DMS79 treated with DMSO at 0.1 percent for 48 hours (cell line): ENCODE results near the gene FZD7.

Experiments used
- DNase-seq: peaks from one replicate; lab custom pipeline; 2025; lab: John Stamatoyannopoulos, UW

The FZD7 gene

GRCh38 chr2:202067589-202067988, 33.9 kb downstream of the FZD7 start:
- no peak for DNase-seq

DNA sequence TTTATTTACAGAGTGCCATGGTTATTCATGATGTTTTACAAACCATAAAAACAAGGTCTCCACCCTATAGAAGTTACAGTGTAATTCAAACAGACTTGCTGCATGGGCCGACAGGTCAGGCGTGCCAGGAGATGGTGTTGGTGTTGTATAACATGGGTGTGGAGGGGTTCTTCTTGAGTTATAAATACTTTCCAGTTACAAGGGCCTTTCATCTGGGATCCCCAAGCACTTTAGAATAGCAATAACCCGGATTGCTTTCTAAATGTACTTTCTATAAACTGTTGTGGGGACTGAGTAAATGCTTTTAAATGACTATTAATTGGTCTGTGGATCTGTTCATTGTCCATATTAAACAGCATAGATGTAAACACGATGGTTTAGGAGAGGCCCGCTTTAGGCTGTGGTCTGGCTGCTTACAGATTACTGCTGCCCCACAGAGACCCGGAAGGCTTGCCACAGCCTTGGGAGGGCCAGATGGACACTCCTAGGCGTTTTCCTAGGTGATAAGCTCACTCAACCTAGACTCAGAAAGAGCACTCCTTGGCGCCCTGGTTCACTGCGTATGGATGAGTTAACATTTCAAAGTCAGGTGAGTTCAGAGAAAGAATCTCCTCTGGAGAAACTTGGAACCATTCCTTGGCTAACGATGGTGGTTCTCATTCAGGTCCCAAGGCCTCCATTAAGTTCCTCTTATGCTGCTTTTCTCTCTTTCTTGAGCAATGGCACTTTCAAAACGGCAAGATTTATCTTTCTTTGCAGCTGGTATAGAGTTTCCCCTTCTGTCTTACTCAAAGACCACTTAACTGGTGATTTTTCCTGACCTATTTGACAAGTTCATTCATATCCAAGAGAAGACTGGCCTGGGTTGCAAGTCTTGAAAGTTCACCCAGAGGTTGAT, 35.8 kb downstream of the FZD7 start:
- DNase-seq, result no peak

DNA sequence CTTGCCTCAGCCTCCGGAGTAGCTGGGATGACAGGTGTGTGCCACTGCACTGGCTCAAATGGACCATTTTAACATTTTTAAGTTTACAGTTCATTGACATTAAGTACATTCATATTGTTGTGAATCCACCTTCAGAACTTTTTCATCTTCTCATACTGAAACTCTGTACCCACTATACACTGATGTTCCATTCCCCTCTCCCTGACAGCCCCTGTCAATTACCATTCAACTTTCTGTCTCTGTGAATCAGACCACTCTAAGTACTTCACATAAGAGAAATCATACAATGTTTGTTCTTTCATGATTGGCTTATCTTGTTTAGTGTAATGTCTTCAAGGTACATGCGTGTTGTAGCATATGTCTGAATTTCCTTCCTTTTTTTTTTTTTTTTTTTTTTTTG, 37.5 kb downstream of the FZD7 start:
- no peak for DNase-seq

DNA sequence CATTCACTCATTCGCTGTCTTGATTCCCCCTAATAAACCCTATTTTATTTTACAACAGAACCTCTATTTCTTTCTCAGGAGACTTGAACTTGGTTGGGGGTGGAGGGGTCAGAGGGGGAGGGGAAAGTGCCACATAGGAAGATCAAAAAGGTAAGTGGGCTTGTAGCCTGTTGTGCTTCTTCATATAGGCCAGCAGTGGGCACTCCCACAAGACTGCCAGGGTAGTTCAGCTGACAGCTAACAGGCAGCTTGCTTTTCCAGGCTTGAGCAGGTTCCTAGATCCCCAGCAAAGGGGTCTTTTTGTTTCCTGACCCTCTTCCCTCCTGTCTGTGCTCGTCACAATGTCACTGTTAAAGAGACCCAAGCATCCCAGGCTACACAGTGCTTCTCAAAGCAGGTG, 38.6 kb downstream of the FZD7 start:
- no peak for DNase-seq

DNA sequence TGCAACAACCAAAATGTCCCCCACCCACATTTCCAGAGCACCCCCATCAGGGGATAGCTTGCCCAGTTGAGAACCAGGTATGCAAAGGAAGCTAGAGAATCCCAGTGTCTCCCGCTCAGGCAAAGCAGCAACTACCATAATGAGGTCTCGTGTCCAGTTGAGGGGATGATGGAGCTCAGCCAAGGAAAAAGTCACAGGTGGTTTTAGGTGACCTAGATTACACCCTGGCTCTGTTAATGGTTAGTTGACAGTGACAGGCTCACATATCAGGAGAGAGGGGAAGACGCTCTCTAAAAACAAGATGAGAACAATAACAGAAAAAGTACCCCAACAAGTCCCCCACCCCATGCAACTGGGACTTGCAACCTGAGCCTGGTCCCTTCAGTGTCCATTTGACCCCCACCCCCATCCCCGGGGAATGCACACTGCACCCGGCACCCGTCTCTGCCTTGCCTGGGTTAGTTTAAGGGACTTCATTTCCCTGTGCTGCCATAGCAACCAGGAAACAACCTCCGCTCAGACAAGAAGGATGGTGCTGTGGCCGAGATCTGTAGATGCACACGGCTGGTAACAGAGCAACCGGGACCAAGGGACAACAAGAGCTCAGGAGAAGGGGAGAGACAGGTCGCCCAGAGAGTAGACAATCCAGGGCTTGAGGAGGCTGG, 39.2 kb downstream of the FZD7 start, which contains the start of gene KIAA2012:
KIAA2012 (plus strand) TSS at position 519 of the 665 bp plus-strand sequence. CDS start 373 bp downstream, outside the sequence.
- no peak for DNase-seq

- DNase-seq, result no peak
These were observed 40.7 kb downstream of the FZD7 start for GRCh38 chr2:202074324-202074723.

DNA sequence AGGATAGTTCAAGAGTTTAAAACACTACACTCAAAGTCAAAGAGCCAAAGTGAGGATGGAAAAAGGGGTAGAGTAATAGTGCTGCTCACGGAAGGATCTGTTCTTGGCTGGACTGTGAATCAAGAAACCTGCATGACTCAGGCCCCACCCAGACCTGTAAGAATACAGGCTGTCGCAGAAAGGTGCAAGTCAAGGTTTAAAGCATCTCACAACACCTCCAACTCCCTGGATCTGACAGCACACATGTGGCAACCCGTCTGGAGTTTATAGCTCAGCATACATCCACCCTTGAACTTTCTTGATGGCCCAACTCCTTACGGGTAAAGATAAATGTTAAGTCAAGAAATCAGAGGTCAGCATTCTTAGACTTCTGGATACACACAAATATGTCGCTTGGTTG, 45.7 kb downstream of the FZD7 start:
- DNase-seq, result no peak

- DNase-seq, result peak; percentile 88
These were observed 50.6 kb downstream of the FZD7 start for GRCh38 chr2:202084265-202084664.
